GM18505 (cell line): Measurements from ENCODE around the gene TBC1D14.
A peak's percentile ranks its signal among the peaks of the same experiment; 100 is the strongest.

Source experiments
- ATAC-seq: cut with Tn5 transposase; IDR thresholded peaks from one replicate; pipeline ENCODE4 v1.9.1; 2021; ENCODE audit not compliant: unreplicated experiment
- POLR2A ChIP-seq: IDR thresholded peaks from 4 replicates; pipeline ENCODE4 v1.6.1; 2011; ENCODE audit warnings: borderline replicate concordance; ENCODE audit not compliant: insufficient read depth, insufficient read length; ENCODE audit errors: extremely low read depth

The TBC1D14 gene

DNA sequence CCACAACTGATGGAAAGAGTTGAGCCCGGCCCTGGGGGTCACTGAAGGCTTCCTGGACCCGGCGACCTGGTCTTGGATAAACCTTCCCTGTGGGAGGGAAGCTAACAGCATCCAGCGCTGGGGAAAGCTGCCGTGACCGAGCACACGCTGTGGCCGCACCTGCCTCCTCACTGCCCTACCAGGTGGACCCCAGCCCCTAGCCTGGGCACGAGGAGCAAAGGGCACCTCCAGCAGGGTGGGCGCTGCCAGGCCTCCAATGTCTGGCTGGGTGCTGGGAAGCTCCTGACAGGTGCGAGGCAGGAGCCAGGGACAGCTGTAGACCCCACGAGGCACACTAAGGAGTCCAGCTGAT is 141.5 kb downstream of the TBC1D14 start:
- ATAC-seq: no peak
- no peak for TF ChIP-seq POLR2A

GRCh38 chr4:7051905-7052304 is 142.3 kb downstream of the TBC1D14 start:
- no peak for TF ChIP-seq POLR2A
- no peak for ATAC-seq

DNA sequence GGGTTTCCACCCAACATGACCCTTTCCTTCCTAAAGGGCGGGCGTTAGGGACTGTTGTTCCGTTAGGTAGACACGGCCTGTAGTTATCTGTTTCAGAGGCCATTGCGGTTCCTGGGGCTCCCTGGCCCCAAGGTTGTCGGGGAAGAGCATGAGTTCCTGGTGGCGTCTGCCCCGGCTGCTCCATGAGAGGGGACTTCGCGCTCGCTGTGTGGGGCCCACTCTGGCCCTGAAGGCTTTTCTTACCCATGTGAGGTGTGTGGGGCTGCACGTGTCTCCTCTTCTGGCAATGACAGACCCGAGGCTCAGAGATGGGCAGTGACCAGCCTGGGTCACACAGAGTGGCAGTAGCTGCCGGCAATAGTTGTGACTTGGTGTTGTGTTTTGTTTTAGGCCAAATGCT is 142.7 kb downstream of the TBC1D14 start:
- no peak for ATAC-seq
- TF ChIP-seq POLR2A: no peak

- ATAC-seq: no peak
- no peak for TF ChIP-seq POLR2A
Observed at GRCh38 chr4:7052923-7053715, 143.5 kb downstream of the TBC1D14 start.

- ATAC-seq: no peak
- no peak for TF ChIP-seq POLR2A
Observed at GRCh38 chr4:7054106-7054880, 144.7 kb downstream of the TBC1D14 start.

DNA sequence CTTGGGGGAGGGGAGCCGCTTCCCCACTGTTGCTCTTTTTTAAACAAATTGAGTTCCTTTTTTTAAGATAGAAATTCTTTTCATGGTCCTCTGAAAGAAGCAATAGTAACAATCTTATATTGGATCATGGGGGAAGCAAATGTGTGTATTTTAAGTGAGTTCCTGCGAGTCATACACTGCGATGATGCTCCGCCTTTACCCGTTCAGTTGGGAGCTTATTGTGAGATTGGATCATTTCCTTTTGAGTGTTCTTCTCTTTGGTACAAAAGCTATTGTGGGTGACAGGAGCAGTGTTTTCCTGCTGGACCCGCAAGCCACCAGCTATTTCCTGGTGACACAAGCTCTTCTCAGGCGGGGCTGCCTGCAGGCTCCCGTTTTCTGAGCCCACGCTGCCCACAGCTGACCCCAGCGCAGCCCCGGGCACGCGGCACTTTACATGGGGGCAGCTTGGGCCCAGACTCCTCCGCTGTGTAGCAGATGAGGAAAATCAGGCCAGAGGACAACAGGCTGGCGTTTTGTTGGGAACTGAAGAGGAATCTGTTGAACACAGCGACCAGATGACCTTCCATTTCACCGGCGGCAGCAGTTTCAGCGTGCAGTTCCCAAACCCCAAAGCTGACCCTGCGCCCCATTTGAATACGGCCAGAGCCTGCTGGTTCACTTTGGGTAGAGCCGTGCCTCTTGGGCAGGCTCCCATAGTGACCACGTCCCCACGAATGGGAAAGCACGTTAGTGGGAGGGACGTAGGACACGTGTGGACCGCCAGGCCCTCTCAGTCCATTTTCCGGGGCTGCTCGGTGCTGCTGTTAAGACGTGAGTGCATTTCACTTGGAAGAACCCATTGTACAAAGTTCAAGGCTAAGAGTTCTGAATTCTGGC is 145.7 kb downstream of the TBC1D14 start:
- TF ChIP-seq POLR2A: no peak

GRCh38 chr4:7055990-7056325 is 146.3 kb downstream of the TBC1D14 start:
- no peak for TF ChIP-seq POLR2A
- ATAC-seq: no peak

More for the DNA sequence above, 145.7 kb downstream of the TBC1D14 start:
- no peak for ATAC-seq

DNA sequence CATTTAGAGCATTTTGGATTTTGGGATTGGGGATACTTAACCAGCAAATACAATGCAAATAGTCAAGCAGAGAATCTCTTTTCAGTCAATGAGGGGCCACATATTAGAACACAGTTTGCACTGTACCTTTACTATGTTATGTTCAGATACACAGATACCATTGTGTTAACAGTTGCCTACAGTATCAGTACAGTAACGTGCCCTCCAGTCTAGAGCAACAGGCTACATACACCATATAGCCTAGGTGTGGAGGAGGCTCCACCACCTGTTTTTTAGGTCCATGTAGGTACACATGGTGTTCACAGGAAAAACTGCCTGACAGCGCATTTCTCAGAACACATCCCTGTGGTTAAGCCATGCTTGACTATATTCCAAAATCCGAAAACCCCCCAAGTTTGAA is 149.2 kb downstream of the TBC1D14 start:
- TF ChIP-seq POLR2A: no peak
- peak; percentile 22 for ATAC-seq

GRCh38 chr4:7059662-7060061 is 150.0 kb downstream of the TBC1D14 start:
- TF ChIP-seq POLR2A: no peak
- ATAC-seq: no peak

GRCh38 chr4:7060346-7061150 is 150.9 kb downstream of the TBC1D14 start:
- no peak for TF ChIP-seq POLR2A
- ATAC-seq: no peak

- no peak for TF ChIP-seq POLR2A
- ATAC-seq: no peak
Observed at GRCh38 chr4:7061815-7062214, 152.2 kb downstream of the TBC1D14 start.

GRCh38 chr4:7062816-7063215 is 153.2 kb downstream of the TBC1D14 start:
- no peak for ATAC-seq
- no peak for TF ChIP-seq POLR2A
